ENCODE measurements around the gene CACFD1. TPM values are rescaled to one million over a fixed set of nuclear protein-coding genes. Genes with fewer than 3 reads are reported as not detected.

Gene CACFD1
- total and polyA plus RNA-seq, 3 experiments from 2014 or later: 1.3 to 2.6 (median 2.5) TPM

- no peaks in the 10 kb centered on the region for H3K36me3 Mint-ChIP-seq
- Histone ChIP-seq H3K27ac (ENCODE audit: low read depth, low read length) (no peak overlapping the region), H3K4me1 (ENCODE audit: insufficient read depth, low read length) (peaks cover 13% of the 10 kb centered on the region), H3K9me3 (ENCODE audit: low read length) (no peaks in the 10 kb centered on the region), H3K4me3 (ENCODE audit: low read length) (no peak overlapping the region), H3K36me3 (ENCODE audit: insufficient read depth, low read length) (no peaks in the 10 kb centered on the region), H3K27me3 (ENCODE audit: insufficient read depth, low read length, poor library complexity, severe bottlenecking) (no peaks in the 10 kb centered on the region)
- no peaks in the 10 kb centered on the region for H3K9me3 Mint-ChIP-seq
- peaks cover 2 to 4% of the 10 kb centered on the region in 2 donors for H3K27me3 Mint-ChIP-seq
- peak overlapping the region in 1 of 7 donors; percentile 77 for H3K4me3 Mint-ChIP-seq
- ChIA-PET POLR2A (no interaction called here), CTCF (interaction anchor here (1.4 to 7.0 kb wide), 2 partner anchors 9 to 297 kb away, joined by 3 to 56 read pairs; no protein-coding TSS in a partner anchor)
- H3K27ac Mint-ChIP-seq: peak overlapping the region in 1 of 8 donors; percentile 33
- no peak for DNase-seq
- peaks cover 9 to 14% (median 13%) of the 10 kb centered on the region in 3 donors for H3K4me1 Mint-ChIP-seq
Observed at GRCh38 chr9:133483611-133484010, 23.8 kb downstream of the CACFD1 start.

GRCh38 chr9:133484671-133485437 is 25.1 kb downstream of the CACFD1 start:
- peak in 1 of 5 donors; percentile 45 for DNase-seq
- no peaks in the 10 kb centered on the region for H3K9me3 ChIP-seq (ENCODE audit: low read length)
- no peaks in the 10 kb centered on the region for H3K27me3 ChIP-seq (ENCODE audit: insufficient read depth, low read length, poor library complexity, severe bottlenecking)
- no peak overlapping the region for H3K4me3 ChIP-seq (ENCODE audit: low read length)
- Mint-ChIP-seq H3K27me3 (peaks cover 4 to 11% of the 10 kb centered on the region in 2 donors), H3K9me3 (no peaks in the 10 kb centered on the region), H3K4me1 (peaks cover 3 to 8% (median 7%) of the 10 kb centered on the region in 3 donors), H3K36me3 (no peaks in the 10 kb centered on the region), H3K4me3 (no peak overlapping the region), H3K27ac (no peak overlapping the region)
- ChIA-PET POLR2A (no interaction called here), CTCF (interaction anchor here (0.6 to 7.0 kb wide), 6 partner anchors 10 to 899 kb away, joined by 3 to 56 read pairs (median 3); no protein-coding TSS in a partner anchor)
- no peaks in the 10 kb centered on the region for H3K36me3 ChIP-seq (ENCODE audit: insufficient read depth, low read length)
- H3K27ac ChIP-seq (ENCODE audit: low read depth, low read length): no peak overlapping the region
- H3K4me1 ChIP-seq (ENCODE audit: insufficient read depth, low read length): peaks cover 7% of the 10 kb centered on the region

GRCh38 chr9:133485531-133486260 is 25.9 kb downstream of the CACFD1 start:
- no peaks in the 10 kb centered on the region for H3K9me3 Mint-ChIP-seq
- peak in 1 of 5 donors; percentile 47 for DNase-seq
- Histone ChIP-seq H3K9me3 (ENCODE audit: low read length) (no peaks in the 10 kb centered on the region), H3K4me1 (ENCODE audit: insufficient read depth, low read length) (peaks cover 6% of the 10 kb centered on the region), H3K27me3 (ENCODE audit: insufficient read depth, low read length, poor library complexity, severe bottlenecking) (no peaks in the 10 kb centered on the region), H3K27ac (ENCODE audit: low read depth, low read length) (no peak overlapping the region), H3K36me3 (ENCODE audit: insufficient read depth, low read length) (no peaks in the 10 kb centered on the region), H3K4me3 (ENCODE audit: low read length) (peak overlapping the region; percentile 43)
- ChIA-PET CTCF (interaction anchor here (0.6 to 7.0 kb wide), 5 partner anchors 10 to 303 kb away, joined by 3 to 56 read pairs (median 6); no protein-coding TSS in a partner anchor), POLR2A (no interaction called here)
- H3K4me1 Mint-ChIP-seq: peaks cover 0 to 6% (median 5%) of the 10 kb centered on the region in 3 donors
- H3K27me3 Mint-ChIP-seq: peaks cover 4 to 17% of the 10 kb centered on the region in 2 donors
- peak overlapping the region in 1 of 8 donors; percentile 65 for H3K27ac Mint-ChIP-seq
- peak overlapping the region in 3 of 7 donors; percentile 8 to 35 (median 22) for H3K4me3 Mint-ChIP-seq
- H3K36me3 Mint-ChIP-seq: no peaks in the 10 kb centered on the region

- no peaks in the 10 kb centered on the region for H3K36me3 ChIP-seq (ENCODE audit: insufficient read depth, low read length)
- H3K27ac ChIP-seq (ENCODE audit: low read depth, low read length): no peak overlapping the region
- POLR2A ChIA-PET: no interaction called here
- H3K27me3 ChIP-seq (ENCODE audit: insufficient read depth, low read length, poor library complexity, severe bottlenecking): peaks cover 4% of the 10 kb centered on the region
- Mint-ChIP-seq H3K27ac (no peak overlapping the region), H3K4me1 (peaks cover 0 to 6% (median 5%) of the 10 kb centered on the region in 3 donors), H3K9me3 (no peaks in the 10 kb centered on the region), H3K36me3 (no peaks in the 10 kb centered on the region), H3K4me3 (peak overlapping the region in 1 of 7 donors; percentile 59), H3K27me3 (peaks cover 4 to 17% of the 10 kb centered on the region in 2 donors)
- H3K9me3 ChIP-seq (ENCODE audit: low read length): no peaks in the 10 kb centered on the region
- DNase-seq: peak in 1 of 5 donors; percentile 21
- CTCF ChIA-PET: interaction anchor here (0.9 to 7.0 kb wide), 7 partner anchors 8 to 306 kb away, joined by 3 to 56 read pairs (median 6); partner anchors contain the start of genes SLC2A6, SURF1 and SURF2
- no peak overlapping the region for H3K4me3 ChIP-seq (ENCODE audit: low read length)
- H3K4me1 ChIP-seq (ENCODE audit: insufficient read depth, low read length): peaks cover 6% of the 10 kb centered on the region
Observed at GRCh38 chr9:133487331-133487725, 27.6 kb downstream of the CACFD1 start.

- peaks cover 6% of the 10 kb centered on the region for H3K4me1 ChIP-seq (ENCODE audit: insufficient read depth, low read length)
- no peaks in the 10 kb centered on the region for H3K9me3 ChIP-seq (ENCODE audit: low read length)
- Mint-ChIP-seq H3K27ac (no peak overlapping the region), H3K4me1 (peaks cover 0 to 6% (median 5%) of the 10 kb centered on the region in 3 donors), H3K9me3 (no peaks in the 10 kb centered on the region), H3K36me3 (no peaks in the 10 kb centered on the region), H3K4me3 (no peak overlapping the region), H3K27me3 (peaks cover 6 to 17% of the 10 kb centered on the region in 2 donors)
- ChIA-PET CTCF (interaction anchor here (1.4 to 7.0 kb wide), 3 partner anchors 10 to 308 kb away, joined by 5 to 56 read pairs (median 6); partner anchors contain the start of gene SLC2A6), POLR2A (no interaction called here)
- no peaks in the 10 kb centered on the region for H3K36me3 ChIP-seq (ENCODE audit: insufficient read depth, low read length)
- no peak overlapping the region for H3K4me3 ChIP-seq (ENCODE audit: low read length)
- peaks cover 4% of the 10 kb centered on the region for H3K27me3 ChIP-seq (ENCODE audit: insufficient read depth, low read length, poor library complexity, severe bottlenecking)
- peak in 1 of 5 donors; percentile 17 for DNase-seq
- no peak overlapping the region for H3K27ac ChIP-seq (ENCODE audit: low read depth, low read length)
Observed at GRCh38 chr9:133488686-133489252, 29.0 kb downstream of the CACFD1 start.

GRCh38 chr9:133489253-133490190 is 29.7 kb downstream of the CACFD1 start:
- Mint-ChIP-seq H3K36me3 (no peaks in the 10 kb centered on the region), H3K4me3 (no peak overlapping the region), H3K4me1 (peaks cover 0 to 6% (median 5%) of the 10 kb centered on the region in 3 donors), H3K9me3 (no peaks in the 10 kb centered on the region), H3K27me3 (peaks cover 6 to 17% of the 10 kb centered on the region in 2 donors), H3K27ac (no peak overlapping the region)
- H3K27ac ChIP-seq (ENCODE audit: low read depth, low read length): no peak overlapping the region
- no peaks in the 10 kb centered on the region for H3K9me3 ChIP-seq (ENCODE audit: low read length)
- H3K36me3 ChIP-seq (ENCODE audit: insufficient read depth, low read length): no peaks in the 10 kb centered on the region
- no peak overlapping the region for H3K4me3 ChIP-seq (ENCODE audit: low read length)
- peak in 1 of 5 donors; percentile 35 for DNase-seq
- H3K4me1 ChIP-seq (ENCODE audit: insufficient read depth, low read length): peaks cover 6% of the 10 kb centered on the region
- H3K27me3 ChIP-seq (ENCODE audit: insufficient read depth, low read length, poor library complexity, severe bottlenecking): peaks cover 4% of the 10 kb centered on the region
- POLR2A ChIA-PET: no interaction called here
- CTCF ChIA-PET: interaction anchor here (1.2 kb wide), 1 partner anchor 251 kb away, joined by 3 read pairs; no protein-coding TSS in a partner anchor

GRCh38 chr9:133490201-133490681 is 30.5 kb downstream of the CACFD1 start:
- H3K4me1 Mint-ChIP-seq: peaks cover 0 to 6% (median 5%) of the 10 kb centered on the region in 3 donors
- H3K27me3 ChIP-seq (ENCODE audit: insufficient read depth, low read length, poor library complexity, severe bottlenecking): peaks cover 4% of the 10 kb centered on the region
- peaks cover 6% of the 10 kb centered on the region for H3K4me1 ChIP-seq (ENCODE audit: insufficient read depth, low read length)
- H3K9me3 ChIP-seq (ENCODE audit: low read length): no peaks in the 10 kb centered on the region
- H3K9me3 Mint-ChIP-seq: no peaks in the 10 kb centered on the region
- POLR2A ChIA-PET: no interaction called here
- no peaks in the 10 kb centered on the region for H3K36me3 Mint-ChIP-seq
- H3K4me3 ChIP-seq (ENCODE audit: low read length): no peak overlapping the region
- no peak overlapping the region for H3K4me3 Mint-ChIP-seq
- CTCF ChIA-PET: interaction anchor here (1.2 kb wide), 1 partner anchor 252 kb away, joined by 3 read pairs; no protein-coding TSS in a partner anchor
- H3K36me3 ChIP-seq (ENCODE audit: insufficient read depth, low read length): no peaks in the 10 kb centered on the region
- DNase-seq: peak in 1 of 5 donors; percentile 17
- H3K27ac Mint-ChIP-seq: no peak overlapping the region
- H3K27ac ChIP-seq (ENCODE audit: low read depth, low read length): no peak overlapping the region
- peaks cover 6 to 17% of the 10 kb centered on the region in 2 donors for H3K27me3 Mint-ChIP-seq
